IMR-90 (cell line): ENCODE measurements around the gene LUC7L2. TPM values are rescaled to one million over a fixed set of nuclear protein-coding genes. Genes with fewer than 3 reads are reported as not detected.

Experiments used
- ATAC-seq: fragments of 200-7000 bp; cut with Tn5 transposase; 2 replicates; pipeline ENCODE4 v1.9.1; 2020; ENCODE audit warnings: low read depth, mild to moderate bottlenecking, moderate library complexity
- BruUV-seq: library from RNA; stranded (reverse); fragments of 400-500 nt; replicated peaks from 2 replicates; lab custom pipeline; 2021; lab: Mats Ljungman, UMichigan
- CTCF ChIA-PET: fragments of 300-600 bp; formaldehyde crosslinking; extraction: SDS; loops from one replicate; lab custom pipeline; 2021; ENCODE audit warnings: antibody characterized with exemption; lab: Yijun Ruan, JAX
- POLR2A ChIA-PET: fragments of 300-600 bp; sonication (Branson Sonifier 250); formaldehyde crosslinking; loops from one replicate; lab custom pipeline; 2022; ENCODE audit warnings: antibody characterized with exemption; ENCODE audit not compliant: unreplicated experiment; lab: Charles Lee
- DNase-seq: peaks from one replicate; pipeline ENCODE4 v3.0.0; 2013
- H2AFZ ChIP-seq: replicated peaks from 2 replicates; pipeline ENCODE3; 2013; ENCODE audit warnings: low read length, mild to moderate bottlenecking; ENCODE audit not compliant: poor library complexity
- H2AK5ac ChIP-seq: 2 replicates; pipeline ENCODE4 v1.6.1; 2013; ENCODE audit warnings: low read depth, low read length, inconsistent platforms
- H2AK9ac ChIP-seq: replicated peaks from 2 replicates; pipeline ENCODE3; 2013; ENCODE audit warnings: mild to moderate bottlenecking, low read depth, low read length, moderate library complexity; ENCODE audit not compliant: poor library complexity
- H2BK120ac ChIP-seq: 2 replicates; pipeline ENCODE4 v1.6.1; 2013; ENCODE audit warnings: low read depth, low read length, inconsistent platforms
- H2BK15ac ChIP-seq: 3 replicates; pipeline ENCODE4 v1.6.1; 2013; ENCODE audit warnings: low read depth, low read length, inconsistent platforms
- H2BK20ac ChIP-seq: 2 replicates; pipeline ENCODE4 v1.6.1; 2013; ENCODE audit warnings: low read depth, mild to moderate bottlenecking, inconsistent platforms, low read length, moderate library complexity
- H2BK5ac ChIP-seq: 2 replicates; pipeline ENCODE4 v1.6.1; 2013; ENCODE audit warnings: mild to moderate bottlenecking, low read depth, low read length, inconsistent platforms; ENCODE audit not compliant: poor library complexity, severe bottlenecking
- H3K14ac ChIP-seq: replicated peaks from 2 replicates; pipeline ENCODE4 v1.6.1; 2013; ENCODE audit warnings: low read depth, low read length, inconsistent platforms
- H3K18ac ChIP-seq: 2 replicates; pipeline ENCODE4 v1.6.1; 2013; ENCODE audit warnings: low read depth, low read length, control low read depth
- H3K23ac ChIP-seq: 2 replicates; pipeline ENCODE4 v1.6.1; 2013; ENCODE audit warnings: low read depth, low read length, inconsistent platforms
- H3K27ac ChIP-seq: 2 replicates; pipeline ENCODE4 v1.5.1; 2013; ENCODE audit warnings: mild to moderate bottlenecking, control low read depth, low read length; ENCODE audit not compliant: insufficient read depth
- H3K27me3 ChIP-seq: 2 replicates; pipeline ENCODE4 v1.6.1; 2013; ENCODE audit warnings: low read length; ENCODE audit not compliant: control insufficient read depth, insufficient read depth
- H3K36me3 ChIP-seq: 2 replicates; pipeline ENCODE4 v1.6.1; 2013; ENCODE audit warnings: low read length, mixed read lengths; ENCODE audit not compliant: control insufficient read depth, insufficient read depth
- H3K4ac ChIP-seq: 2 replicates; pipeline ENCODE4 v1.6.1; 2013; ENCODE audit warnings: low read depth, low read length, inconsistent platforms
- H3K4me1 ChIP-seq: 2 replicates; pipeline ENCODE4 v1.6.1; 2013; ENCODE audit warnings: low read length, mixed read lengths; ENCODE audit not compliant: control insufficient read depth, insufficient read depth
- H3K4me2 ChIP-seq: 2 replicates; pipeline ENCODE4 v1.6.1; 2013; ENCODE audit warnings: low read depth, mild to moderate bottlenecking, control low read depth, low read length, moderate library complexity
- H3K4me3 ChIP-seq: 2 replicates; pipeline ENCODE4 v1.5.1; 2013; ENCODE audit warnings: low read depth, mild to moderate bottlenecking, control low read depth, low read length, moderate library complexity; ENCODE audit not compliant: insufficient read depth
- H3K56ac ChIP-seq: 2 replicates; pipeline ENCODE4 v1.6.1; 2013; ENCODE audit warnings: low read length, inconsistent platforms; ENCODE audit not compliant: insufficient read depth; ENCODE audit errors: extremely low read depth
- H3K79me1 ChIP-seq, 2 experiments: 2 replicates each; pipeline ENCODE4 v1.6.1; 2013; ENCODE audit warnings: low read length in 2 of 2, inconsistent platforms in 1 of 2, low read depth in 1 of 2
- H3K9ac ChIP-seq: 2 replicates; pipeline ENCODE4 v1.6.1; 2013; ENCODE audit warnings: low read depth, low read length, control low read depth
- H3K9me1 ChIP-seq: 2 replicates; pipeline ENCODE4 v1.6.1; 2013; ENCODE audit warnings: low read length, inconsistent platforms; ENCODE audit not compliant: insufficient read depth
- H3K9me3 ChIP-seq: 2 replicates; pipeline ENCODE4 v1.6.1; 2013; ENCODE audit warnings: low read length; ENCODE audit not compliant: control insufficient read depth, insufficient read depth
- H4K20me1 ChIP-seq: 2 replicates; pipeline ENCODE4 v1.6.1; 2013; ENCODE audit warnings: low read length, inconsistent platforms; ENCODE audit not compliant: insufficient read depth
- H4K5ac ChIP-seq: 2 replicates; pipeline ENCODE4 v1.6.1; 2013; ENCODE audit warnings: mild to moderate bottlenecking, low read depth, low read length, control low read depth
- H4K8ac ChIP-seq, 2 experiments: 2 replicates each; pipeline ENCODE4 v1.6.1; 2013; ENCODE audit warnings: low read depth in 2 of 2, low read length in 2 of 2, control low read depth in 1 of 2, inconsistent platforms in 1 of 2
- H4K91ac ChIP-seq: 2 replicates; pipeline ENCODE4 v1.6.1; 2013; ENCODE audit warnings: low read depth, low read length, inconsistent platforms; ENCODE audit not compliant: insufficient read depth
- BHLHE40 ChIP-seq: fragments of 150-350 bp; IDR thresholded peaks from 2 replicates; pipeline ENCODE4 v1.6.1; 2016; ENCODE audit warnings: mild to moderate bottlenecking, low read depth, low read length
- CHD1 ChIP-seq: IDR thresholded peaks from 2 replicates; pipeline ENCODE4 v1.6.1; 2012; ENCODE audit warnings: low read depth, low read length, improper control_type of control experiment
- CTCF ChIP-seq: conservative IDR thresholded peaks from 2 replicates; pipeline ENCODE4 v1.5.1; 2012; ENCODE audit warnings: mild to moderate bottlenecking, low read depth, low read length, improper control_type of control experiment
- ELK1 ChIP-seq: fragments of 150-350 bp; IDR thresholded peaks from 2 replicates; pipeline ENCODE4 v1.6.1; 2016; ENCODE audit warnings: low read depth, mild to moderate bottlenecking, low read length, moderate library complexity, borderline replicate concordance
- FOS ChIP-seq: fragments of 150-350 bp; IDR thresholded peaks from 2 replicates; pipeline ENCODE4 v1.6.1; 2016; ENCODE audit warnings: low read depth, low read length
- MAFK ChIP-seq: IDR thresholded peaks from 2 replicates; pipeline ENCODE4 v1.6.1; 2012; ENCODE audit warnings: low read depth, low read length, improper control_type of control experiment
- MXI1 ChIP-seq: IDR thresholded peaks from 2 replicates; pipeline ENCODE4 v1.6.1; 2012; ENCODE audit warnings: low read depth, mild to moderate bottlenecking, low read length, moderate library complexity, borderline replicate concordance
- NFE2L2 ChIP-seq: fragments of 150-350 bp; IDR thresholded peaks from 2 replicates; pipeline ENCODE4 v1.6.1; 2016; ENCODE audit warnings: low read depth, mild to moderate bottlenecking, low read length
- POLR2A ChIP-seq: IDR thresholded peaks from 2 replicates; pipeline ENCODE4 v1.6.1; 2012; ENCODE audit warnings: mild to moderate bottlenecking, low read depth, low read length
- RAD21 ChIP-seq: IDR thresholded peaks from 2 replicates; pipeline ENCODE4 v1.6.1; 2012; ENCODE audit warnings: low read length, improper control_type of control experiment
- RCOR1 ChIP-seq: IDR thresholded peaks from 2 replicates; pipeline ENCODE4 v1.6.1; 2012; ENCODE audit warnings: mild to moderate bottlenecking, low read length, improper control_type of control experiment; ENCODE audit not compliant: insufficient replicate concordance
- RFX5 ChIP-seq: IDR thresholded peaks from 2 replicates; pipeline ENCODE4 v1.8.0; 2012; ENCODE audit warnings: low read depth, mild to moderate bottlenecking, low read length, moderate library complexity
- USF2 ChIP-seq: fragments of 150-350 bp; IDR thresholded peaks from 2 replicates; pipeline ENCODE4 v1.6.1; 2017; ENCODE audit warnings: mild to moderate bottlenecking, antibody characterized with exemption, low read length, low read depth
- WGBS, 2 experiments: methylation state at CpG; one replicate each; pipeline versions ENCODE4 v1.1.5 to v1.1.7; 2013; ENCODE audit warnings: missing lambda C conversion rate in 2 of 2; ENCODE audit not compliant: insufficient read length in 1 of 2; ENCODE audit errors: extremely low coverage in 2 of 2; 5-methylcytosine and 5-hydroxymethylcytosine counted together
- dilution Hi-C: fragments of 300-500 bp; cut with HindIII; formaldehyde crosslinking; loops from one replicate; pipeline ENCODE4 v1.14.3; 2018; ENCODE audit warnings: low sequenced_read_pairs; ENCODE audit not compliant: unreplicated experiment
- in situ Hi-C: fragments of 300-500 bp; cut with MboI; formaldehyde crosslinking; loops from 3 replicates; pipeline ENCODE4 v1.14.3; 2019; ENCODE audit warnings: low sequenced_read_pairs, inconsistent platforms, mixed read lengths
- intact Hi-C: fragments of 100-400 bp; cut with micrococcal nuclease; formaldehyde crosslinking; loops from 2 replicates; pipeline ENCODE4 v1.10.0; 2022
- polyA plus RNA-seq, 3 experiments: library from polyadenylated mRNA; depleted of rRNA; stranded (reverse); fragments of >200 nt; gene quantifications; 2 replicates each; pipeline ENCODE4 v1.2.3, GENCODE V29; 2012; ENCODE audit warnings: low replicate concordance in 1 of 3
- total RNA-seq: library from RNA; depleted of rRNA; stranded (reverse); fragments of >200 nt; gene quantifications from 2 replicates; pipeline ENCODE4 v1.2.3, GENCODE V29; 2012

The LUC7L2 gene
- total and polyA plus RNA-seq, 2 of the 4 experiments (the other 2 are of a cell fraction) = 14.9 to 31.8 TPM

GRCh38 chr7:139340037-139340807 lies 19.5 kb upstream of the LUC7L2 start:
- H3K56ac ChIP-seq = peak overlapping the region; percentile 96
- no peak overlapping the region for H2BK120ac ChIP-seq
- H2BK20ac ChIP-seq = no peak overlapping the region
- peak overlapping the region; percentile 51 for H4K91ac ChIP-seq
- 1% methylated on average over 24 of the region's 66 CpGs; no CpG with 5 or more reads in 1 of the 2 experiments for WGBS, 2 experiments
- CTCF ChIA-PET = no interaction called here
- H4K20me1 ChIP-seq = no peaks in the 10 kb centered on the region; the same call in 1 of the 2 replicates
- DNase-seq (peak; percentile 99), ATAC-seq (peak; percentile 66)
- peak overlapping the region; percentile 91 for H3K4ac ChIP-seq
- H4K8ac ChIP-seq = peak overlapping the region; percentile 61 to 97; a peak in 3 of 4 replicates
- BruUV-seq = no TSS peak
- dilution Hi-C loops (no loop called here), intact Hi-C loops (loop anchor here (5.0 kb wide), 1 partner anchor 662 kb away; no protein-coding TSS in a partner anchor), in situ Hi-C loops (no loop called here)
- no peaks in the 10 kb centered on the region for H3K27me3 ChIP-seq
- peak overlapping the region; percentile 88 for H3K9ac ChIP-seq
- peak overlapping the region; percentile 91 for H3K27ac ChIP-seq
- H2AFZ ChIP-seq = peak overlapping the region; percentile 99
- peak overlapping the region; percentile 34; the same call in 1 of the 2 replicates for H2AK5ac ChIP-seq
- H3K18ac ChIP-seq = no peak overlapping the region
- POLR2A ChIA-PET = interaction anchor here (0.6 kb wide), 1 partner anchor 14 kb away, joined by 3 read pairs; no protein-coding TSS in a partner anchor
- H2BK5ac ChIP-seq = peak overlapping the region; percentile 88
- H3K4me1 ChIP-seq = no peaks in the 10 kb centered on the region; the same call in 1 of the 2 replicates
- peak overlapping the region; percentile 64 for H3K4me3 ChIP-seq
- H3K9me1 ChIP-seq = no peaks in the 10 kb centered on the region
- no peaks in the 10 kb centered on the region for H3K9me3 ChIP-seq
- peak overlapping the region; percentile 94; the same call in 1 of the 2 replicates for H3K23ac ChIP-seq
- H3K36me3 ChIP-seq = no peaks in the 10 kb centered on the region
- no peak overlapping the region for H2BK15ac ChIP-seq
- H4K5ac ChIP-seq = peak overlapping the region; percentile 3
- 0 out of 2 replicates have a peak overlapping the region, but pooled peaks have one; percentile 26 for H3K14ac ChIP-seq
- H3K4me2 ChIP-seq = peak overlapping the region; percentile 48; the same call in 1 of the 2 replicates
- H2AK9ac ChIP-seq = peak overlapping the region; percentile 98
- peaks cover 7 to 19% of the 10 kb centered on the region in 2 experiments for H3K79me1 ChIP-seq
- peak; percentile 85; the same call in 1 of the 2 replicates for TF ChIP-seq ELK1
- peak; percentile 42 for TF ChIP-seq NFE2L2
- no peak for TF ChIP-seq RFX5
- peak; percentile 90 for TF ChIP-seq CTCF
- peak; percentile 98 for TF ChIP-seq USF2
- peak; percentile 97 for TF ChIP-seq FOS
- no peak for TF ChIP-seq MXI1
- TF ChIP-seq RAD21 = no peak; the same call in 1 of the 2 replicates
- peak; percentile 86 for TF ChIP-seq BHLHE40
- peak; percentile 23 for TF ChIP-seq RCOR1
- TF ChIP-seq POLR2A = no peak; the same call in 1 of the 2 replicates
- no peak for TF ChIP-seq MAFK
- no peak; the same call in 1 of the 2 replicates for TF ChIP-seq CHD1
